Measurements from ENCODE around the gene STAT5A. TPM values are rescaled to one million over a fixed set of nuclear protein-coding genes. Genes with fewer than 3 reads are reported as not detected.

Gene STAT5A
- total and polyA plus RNA-seq, 12 donors, result 12.0 to 169 (median 81.2) TPM

- DNase-seq, result peak; percentile 37 to 75 (median 66)
- peak in 1 of 2 donors; percentile 45 for TF ChIP-seq POLR2A (IDR thresholded peaks at IDR 0.05)
- TF ChIP-seq CTCF (IDR thresholded peaks at IDR 0.05), result no peak
- Histone ChIP-seq H3K9me3 (replicated peaks in 1 of 3) (no peaks in the 10 kb centered on the region), H3K27ac (peak within 1 kb of the TSS; percentile 80 to 96 (median 92)), H3K4me1 (replicated peaks in 1 of 2) (peaks cover 11 to 48% of the 10 kb centered on the region in 2 donors), H3K36me3 (replicated peaks in 1 of 2) (no peaks in the 10 kb centered on the region), H3K4me3 (peak within 1 kb of the TSS; percentile 22 to 96 (median 70)), H3K27me3 (no peaks in the 10 kb centered on the region)
- intact Hi-C loops (cut with DNase I), result no loop called here
- WGBS, 4 donors, result 0 to 2% (median 0%) methylated on average over 15 to 47 of the region's 47 CpGs; no CpG with 5 or more reads in 1 of the 4 donors
These were observed 12.0 kb upstream of the STAT5A start, which contains the start of gene STAT5B for GRCh38 chr17:42276359-42276608. STAT5B (minus strand) TSS chr17:42276391; CDS start chr17:42232127, 44,264 bp downstream.

- WGBS, 4 donors, result 0 to 2% (median 0%) methylated on average over 16 to 44 of the region's 44 CpGs
- H3K27ac ChIP-seq, result peak overlapping the region; percentile 80 to 96 (median 92)
- H3K4me3 ChIP-seq, result peak overlapping the region; percentile 22 to 96 (median 70)
- TF ChIP-seq POLR2A (IDR thresholded peaks at IDR 0.05) (no peak), CTCF (IDR thresholded peaks at IDR 0.05) (no peak)
- no peaks in the 10 kb centered on the region for H3K9me3 ChIP-seq (replicated peaks in 1 of 3)
- H3K4me1 ChIP-seq (replicated peaks in 1 of 2), result peaks cover 8 to 43% of the 10 kb centered on the region in 2 donors
- DNase-seq, result peak; percentile 87 to 94 (median 93)
- H3K36me3 ChIP-seq (replicated peaks in 1 of 2), result no peaks in the 10 kb centered on the region
- intact Hi-C loops (cut with DNase I), result no loop called here
- no peaks in the 10 kb centered on the region for H3K27me3 ChIP-seq
These were observed 11.5 kb upstream of the STAT5A start for GRCh38 chr17:42276609-42277341.

GRCh38 chr17:42277342-42277712 lies 11.0 kb upstream of the STAT5A start:
- 46 to 84% (median 53%) methylated on average over 4 to 6 of the region's 6 CpGs for WGBS, 4 donors
- H3K4me1 ChIP-seq (replicated peaks in 1 of 2), result peaks cover 8 to 37% of the 10 kb centered on the region in 2 donors
- H3K27me3 ChIP-seq, result no peaks in the 10 kb centered on the region
- no peaks in the 10 kb centered on the region for H3K9me3 ChIP-seq (replicated peaks in 1 of 3)
- H3K4me3 ChIP-seq, result peak overlapping the region in 1 of 4 donors; percentile 96
- peak overlapping the region in 4 of 5 donors; percentile 80 to 96 (median 92) for H3K27ac ChIP-seq
- H3K36me3 ChIP-seq (replicated peaks in 1 of 2), result no peaks in the 10 kb centered on the region
- no peak for DNase-seq
- TF ChIP-seq POLR2A (IDR thresholded peaks at IDR 0.05) (no peak), CTCF (IDR thresholded peaks at IDR 0.05) (no peak)
- intact Hi-C loops (cut with DNase I), result no loop called here

- no peak for TF ChIP-seq POLR2A (IDR thresholded peaks at IDR 0.05)
- TF ChIP-seq CTCF (IDR thresholded peaks at IDR 0.05), result no peak
- Histone ChIP-seq H3K4me3 (no peak overlapping the region), H3K36me3 (replicated peaks in 1 of 2) (no peaks in the 10 kb centered on the region), H3K9me3 (replicated peaks in 1 of 3) (no peaks in the 10 kb centered on the region), H3K4me1 (replicated peaks in 1 of 2) (peaks cover 2 to 23% of the 10 kb centered on the region in 2 donors), H3K27ac (no peak overlapping the region), H3K27me3 (no peaks in the 10 kb centered on the region)
- DNase-seq, result peak; percentile 0 to 73 (median 13)
- intact Hi-C loops (cut with DNase I), result no loop called here
- 81 to 100% (median 89%) methylated on average over 4 of the region's 4 CpGs for WGBS, 4 donors
These were observed 8.3 kb upstream of the STAT5A start for GRCh38 chr17:42279776-42280630.
